ENCODE data around the gene OXSR1. TPM values are rescaled to one million over a fixed set of nuclear protein-coding genes. Genes with fewer than 3 reads are reported as not detected.

OXSR1 gene
- total and polyA plus RNA-seq, 12 donors = 13.7 to 38.4 (median 31.2) TPM

DNA sequence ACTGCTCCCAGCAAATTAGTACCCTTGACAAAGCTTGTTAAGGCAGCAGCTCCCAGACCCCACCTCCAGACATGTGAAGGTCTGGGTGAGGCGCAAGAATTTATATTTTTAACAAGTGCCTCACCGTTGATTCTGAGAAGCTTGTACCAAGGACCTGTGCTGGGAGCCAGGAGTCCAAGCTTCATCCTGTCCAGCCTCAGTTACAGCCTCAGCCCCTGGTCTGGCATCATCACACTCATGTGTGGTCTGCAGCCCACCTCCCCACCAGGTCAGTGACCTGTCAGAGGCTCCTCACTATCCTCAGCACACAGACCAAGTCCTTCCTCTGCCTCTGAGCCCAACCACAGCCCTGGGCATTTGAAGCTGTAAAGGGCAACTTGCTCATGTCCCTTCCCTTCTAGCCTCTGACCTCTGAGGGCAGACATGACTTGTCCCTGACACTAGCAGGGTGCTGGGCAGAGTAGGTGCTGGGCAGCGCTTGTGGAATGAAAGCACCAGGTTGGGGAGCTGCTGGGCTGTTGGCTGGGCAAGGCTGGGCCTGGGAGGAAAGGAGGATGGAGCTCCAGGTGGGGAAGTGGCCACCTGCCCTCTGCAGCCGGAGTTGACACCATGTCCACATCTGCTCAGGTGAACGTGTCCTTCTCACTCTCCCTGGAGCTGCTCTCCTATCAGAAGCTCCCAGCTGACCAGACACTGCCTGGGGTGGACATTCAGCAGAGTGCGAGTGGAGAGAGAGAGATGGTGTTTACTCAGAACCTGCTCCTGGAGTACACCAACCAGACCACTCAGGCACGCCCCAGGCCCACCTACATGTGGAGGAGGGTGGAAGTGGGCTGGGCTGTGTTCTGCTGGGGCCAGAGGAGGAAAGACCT lies 45.3 kb upstream of the OXSR1 start:
- Histone ChIP-seq H3K27me3 (no peaks in the 10 kb centered on the region), H3K27ac (no peak overlapping the region), H3K36me3 (peaks cover 0 to 56% (median 31%) of the 10 kb centered on the region in 9 donors), H3K4me1 (peaks cover 0 to 14% (median 4%) of the 10 kb centered on the region in 9 donors), H3K4me3 (no peak overlapping the region), H3K9me3 (no peaks in the 10 kb centered on the region)
- WGBS, 2 donors = 89% methylated on average over 7 of the region's 7 CpGs
- intact Hi-C loops (cut with DNase I) = loop anchor here in 6 of 10 donors (5.0 to 10.0 kb wide), 5 partner anchors 225 to 362 kb away; partner anchors contain the start of gene XYLB (in 3 of the 6)
- DNase-seq (no peak), ATAC-seq (no peak)
- TF ChIP-seq, protein P1, sequence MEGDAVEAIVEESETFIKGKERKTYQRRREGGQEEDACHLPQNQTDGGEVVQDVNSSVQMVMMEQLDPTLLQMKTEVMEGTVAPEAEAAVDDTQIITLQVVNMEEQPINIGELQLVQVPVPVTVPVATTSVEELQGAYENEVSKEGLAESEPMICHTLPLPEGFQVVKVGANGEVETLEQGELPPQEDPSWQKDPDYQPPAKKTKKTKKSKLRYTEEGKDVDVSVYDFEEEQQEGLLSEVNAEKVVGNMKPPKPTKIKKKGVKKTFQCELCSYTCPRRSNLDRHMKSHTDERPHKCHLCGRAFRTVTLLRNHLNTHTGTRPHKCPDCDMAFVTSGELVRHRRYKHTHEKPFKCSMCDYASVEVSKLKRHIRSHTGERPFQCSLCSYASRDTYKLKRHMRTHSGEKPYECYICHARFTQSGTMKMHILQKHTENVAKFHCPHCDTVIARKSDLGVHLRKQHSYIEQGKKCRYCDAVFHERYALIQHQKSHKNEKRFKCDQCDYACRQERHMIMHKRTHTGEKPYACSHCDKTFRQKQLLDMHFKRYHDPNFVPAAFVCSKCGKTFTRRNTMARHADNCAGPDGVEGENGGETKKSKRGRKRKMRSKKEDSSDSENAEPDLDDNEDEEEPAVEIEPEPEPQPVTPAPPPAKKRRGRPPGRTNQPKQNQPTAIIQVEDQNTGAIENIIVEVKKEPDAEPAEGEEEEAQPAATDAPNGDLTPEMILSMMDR (IDR thresholded peaks at IDR 0.05) = no peak

DNA sequence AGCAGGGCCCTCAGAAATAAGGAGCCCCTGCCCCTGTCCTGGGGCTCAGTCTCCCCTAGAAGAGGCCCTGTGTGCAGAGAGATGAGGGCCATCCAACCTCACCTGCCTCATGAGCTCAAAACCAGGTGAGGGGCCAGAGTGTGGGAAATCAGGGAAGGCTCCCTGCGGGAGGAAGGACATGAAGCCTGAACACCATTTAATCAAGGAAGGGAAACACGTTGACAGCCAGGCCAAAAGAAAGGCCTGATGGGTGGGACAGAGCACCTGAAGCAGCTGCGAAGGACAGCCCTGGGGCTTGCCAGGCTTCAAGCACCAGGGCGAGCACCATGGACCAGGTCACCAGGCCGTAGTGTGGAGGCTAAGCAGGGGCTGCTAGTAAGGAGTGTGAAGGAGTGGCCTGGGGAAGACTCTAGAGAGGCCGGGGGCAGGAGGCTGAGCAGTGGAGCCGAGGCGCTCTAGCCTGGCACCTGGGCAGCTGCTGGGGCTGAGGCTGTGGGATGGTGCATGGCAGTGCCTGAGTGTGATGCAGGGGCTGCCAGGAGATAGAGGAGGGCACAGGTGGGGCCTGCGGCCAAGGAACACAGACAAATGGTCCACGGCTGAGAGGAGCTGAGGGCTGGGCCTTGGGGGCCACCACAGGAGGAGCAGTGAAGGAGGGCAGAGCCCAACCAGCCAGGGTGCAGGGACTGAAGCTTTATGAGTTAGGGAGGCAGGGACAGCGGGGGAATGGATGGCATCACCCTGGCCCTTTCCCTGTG lies 44.5 kb upstream of the OXSR1 start:
- 89 to 91% methylated on average over 11 of the region's 11 CpGs for WGBS, 2 donors
- peaks cover 0 to 14% (median 4%) of the 10 kb centered on the region in 9 donors for H3K4me1 ChIP-seq
- H3K4me3 ChIP-seq = no peak overlapping the region
- no peak for ATAC-seq
- no peaks in the 10 kb centered on the region for H3K9me3 ChIP-seq
- intact Hi-C loops (cut with DNase I) = loop anchor here in 2 of 10 donors (5.0 to 10.0 kb wide), 2 partner anchors 354 to 356 kb away; no protein-coding TSS in a partner anchor
- no peaks in the 10 kb centered on the region for H3K27me3 ChIP-seq
- TF ChIP-seq, protein P1 (IDR thresholded peaks at IDR 0.05) = no peak
- no peak for DNase-seq
- peaks cover 0 to 64% (median 39%) of the 10 kb centered on the region in 9 donors for H3K36me3 ChIP-seq
- H3K27ac ChIP-seq = no peak overlapping the region

DNA sequence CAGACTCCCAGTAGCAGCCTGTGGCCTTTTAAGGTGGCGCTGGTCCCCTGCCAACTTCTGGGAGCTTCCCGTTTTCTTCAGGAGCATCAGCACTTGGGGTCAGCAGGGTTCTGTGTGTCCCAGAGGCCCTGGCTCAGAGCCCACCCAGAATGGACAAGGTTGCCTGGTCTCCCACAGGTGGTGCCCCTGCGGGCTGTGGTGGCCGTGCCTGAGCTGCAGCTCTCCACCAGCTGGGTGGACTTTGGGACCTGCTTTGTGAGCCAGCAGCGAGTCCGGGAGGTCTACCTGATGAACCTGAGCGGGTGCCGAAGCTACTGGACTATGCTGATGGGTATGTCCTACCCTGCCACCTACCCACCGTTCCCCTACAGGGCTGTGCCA lies 43.9 kb upstream of the OXSR1 start:
- no peaks in the 10 kb centered on the region for H3K27me3 ChIP-seq
- H3K27ac ChIP-seq = no peak overlapping the region
- H3K4me1 ChIP-seq = peaks cover 0 to 14% (median 4%) of the 10 kb centered on the region in 9 donors
- peaks cover 0 to 70% (median 45%) of the 10 kb centered on the region in 9 donors for H3K36me3 ChIP-seq
- WGBS, 2 donors = 84 to 86% methylated on average over 9 of the region's 9 CpGs
- no peaks in the 10 kb centered on the region for H3K9me3 ChIP-seq
- no peak overlapping the region for H3K4me3 ChIP-seq
- intact Hi-C loops (cut with DNase I) = loop anchor here in 2 of 10 donors (5.0 to 10.0 kb wide), 2 partner anchors 353 to 356 kb away; no protein-coding TSS in a partner anchor
- DNase-seq (no peak), ATAC-seq (no peak)
- TF ChIP-seq, protein P1 (IDR thresholded peaks at IDR 0.05) = no peak

DNA sequence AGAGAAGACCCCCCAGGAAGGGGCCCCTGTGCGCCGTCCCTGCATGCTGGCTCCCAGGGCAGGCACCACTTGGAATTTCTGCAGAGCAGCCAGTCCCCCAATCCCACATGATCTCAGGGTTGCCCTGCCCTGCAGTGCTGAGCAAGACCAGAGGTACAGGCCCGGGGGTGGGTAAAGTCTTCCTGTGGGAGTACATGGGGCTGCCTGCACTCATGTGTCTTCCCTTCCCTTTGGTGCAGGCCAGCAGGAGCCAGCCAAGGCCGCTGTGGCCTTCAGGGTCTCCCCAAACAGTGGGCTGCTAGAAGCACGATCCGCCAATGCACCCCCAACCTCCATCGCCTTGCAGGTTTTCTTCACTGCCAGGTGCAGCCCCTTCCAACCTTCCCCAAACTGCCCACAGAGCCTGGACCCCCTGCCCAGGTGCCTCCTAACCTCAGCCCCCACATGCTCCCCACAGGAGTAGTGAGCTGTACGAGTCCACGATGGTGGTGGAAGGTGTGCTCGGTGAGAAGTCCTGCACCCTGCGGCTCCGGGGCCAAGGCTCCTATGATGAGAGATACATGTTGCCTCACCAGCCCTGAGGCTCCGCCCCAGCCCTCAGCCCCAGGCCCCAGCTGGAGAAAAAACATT lies 43.4 kb upstream of the OXSR1 start:
- no peak for ATAC-seq

More for the DNA sequence above, 43.4 kb upstream of the OXSR1 start:
- H3K27me3 ChIP-seq = no peaks in the 10 kb centered on the region
- peaks cover 0 to 75% (median 50%) of the 10 kb centered on the region in 9 donors for H3K36me3 ChIP-seq
- no peaks in the 10 kb centered on the region for H3K9me3 ChIP-seq
- no peak for DNase-seq
- H3K4me1 ChIP-seq = peaks cover 0 to 13% (median 4%) of the 10 kb centered on the region in 9 donors
- H3K4me3 ChIP-seq = no peak overlapping the region
- intact Hi-C loops (cut with DNase I) = loop anchor here in 2 of 10 donors (5.0 to 10.0 kb wide), 2 partner anchors 353 to 355 kb away; no protein-coding TSS in a partner anchor
- WGBS, 2 donors = 92% methylated on average over 13 of the region's 13 CpGs
- TF ChIP-seq, protein P1 (IDR thresholded peaks at IDR 0.05) = no peak
- no peak overlapping the region for H3K27ac ChIP-seq
